Measurements from ENCODE around the gene PCNX4. TPM values are rescaled to one million over a fixed set of nuclear protein-coding genes. Genes with fewer than 3 reads are reported as not detected.

The PCNX4 gene
- total RNA-seq, 2 experiments from 2014 or later = 26.3 to 26.9 TPM

- Mint-ChIP-seq H3K27me3 (peaks cover 3% of the 10 kb centered on the region), H3K4me1 (ENCODE audit: low read depth) (no peaks in the 10 kb centered on the region), H3K9me3 (peaks cover 11% of the 10 kb centered on the region), H3K4me3 (no peak overlapping the region), H3K27ac (no peak overlapping the region), H3K36me3 (no peaks in the 10 kb centered on the region)
- intact Hi-C loops (cut with micrococcal nuclease) = no loop called here
- no peak for DNase-seq
- ChIA-PET CTCF (no interaction called here), POLR2A (interaction anchor here (1.4 kb wide), 1 partner anchor 9 kb away, joined by 3 read pairs; no protein-coding TSS in a partner anchor)
Measured at GRCh38 chr14:60175255-60175902, 83.7 kb downstream of the PCNX4 start.

GRCh38 chr14:60178164-60178563 lies 86.4 kb downstream of the PCNX4 start:
- H3K36me3 Mint-ChIP-seq = peaks cover 1% of the 10 kb centered on the region
- H3K27ac Mint-ChIP-seq = no peak overlapping the region
- H3K4me1 Mint-ChIP-seq (ENCODE audit: low read depth) = peaks cover 1% of the 10 kb centered on the region
- ChIA-PET POLR2A (no interaction called here), CTCF (no interaction called here)
- H3K9me3 Mint-ChIP-seq = peaks cover 14% of the 10 kb centered on the region
- H3K4me3 Mint-ChIP-seq = no peak overlapping the region
- intact Hi-C loops (cut with micrococcal nuclease) = no loop called here
- DNase-seq = no peak
- H3K27me3 Mint-ChIP-seq = peaks cover 3% of the 10 kb centered on the region

- Mint-ChIP-seq H3K27me3 (peaks cover 3% of the 10 kb centered on the region), H3K9me3 (peaks cover 14% of the 10 kb centered on the region), H3K36me3 (peaks cover 1% of the 10 kb centered on the region), H3K4me1 (ENCODE audit: low read depth) (peaks cover 8% of the 10 kb centered on the region), H3K27ac (no peak overlapping the region), H3K4me3 (no peak overlapping the region)
- intact Hi-C loops (cut with micrococcal nuclease) = no loop called here
- CTCF ChIA-PET = no interaction called here
- DNase-seq = no peak
- POLR2A ChIA-PET = no interaction called here
Measured at GRCh38 chr14:60178820-60179219, 87.1 kb downstream of the PCNX4 start.

- POLR2A ChIA-PET = no interaction called here
- Mint-ChIP-seq H3K27me3 (peaks cover 3% of the 10 kb centered on the region), H3K4me3 (no peak overlapping the region), H3K9me3 (peaks cover 14% of the 10 kb centered on the region), H3K36me3 (peaks cover 1% of the 10 kb centered on the region), H3K4me1 (ENCODE audit: low read depth) (peaks cover 14% of the 10 kb centered on the region), H3K27ac (no peak overlapping the region)
- CTCF ChIA-PET = interaction anchor here (10.7 kb wide), 1 partner anchor 214 kb away, joined by 265 read pairs; no protein-coding TSS in a partner anchor
- DNase-seq = no peak
- intact Hi-C loops (cut with micrococcal nuclease) = no loop called here
Measured at GRCh38 chr14:60179431-60179869, 87.7 kb downstream of the PCNX4 start.

GRCh38 chr14:60183138-60183537 lies 91.4 kb downstream of the PCNX4 start:
- Mint-ChIP-seq H3K4me1 (ENCODE audit: low read depth) (peaks cover 17% of the 10 kb centered on the region), H3K36me3 (peaks cover 1% of the 10 kb centered on the region), H3K27ac (peak overlapping the region; percentile 85), H3K4me3 (no peak overlapping the region), H3K9me3 (peaks cover 12% of the 10 kb centered on the region), H3K27me3 (no peaks in the 10 kb centered on the region)
- CTCF ChIA-PET = interaction anchor here (0.8 to 10.7 kb wide), 19 partner anchors 11 to 676 kb away, joined by 3 to 265 read pairs (median 7); partner anchors contain the start of genes CCDC175 and DHRS7
- DNase-seq = no peak
- POLR2A ChIA-PET = interaction anchor here (0.8 to 1.4 kb wide), 4 partner anchors 17 to 90 kb away, joined by 3 read pairs; partner anchors contain the start of gene DHRS7
- intact Hi-C loops (cut with micrococcal nuclease) = loop anchor here (10.0 kb wide), 1 partner anchor 608 kb away; the partner anchor contains the start of gene CCDC175

- CTCF ChIA-PET = interaction anchor here (0.6 to 10.7 kb wide), 25 partner anchors 12 to 676 kb away, joined by 3 to 265 read pairs (median 5); partner anchors contain the start of genes CCDC175, DHRS7 and PPM1A
Measured at GRCh38 chr14:60183741-60184140, 92.0 kb downstream of the PCNX4 start.

GRCh38 chr14:60184146-60184904 lies 92.6 kb downstream of the PCNX4 start:
- peaks cover 17% of the 10 kb centered on the region for H3K4me1 Mint-ChIP-seq (ENCODE audit: low read depth)
- intact Hi-C loops (cut with micrococcal nuclease) = loop anchor here (1.0 to 10.0 kb wide), 9 partner anchors 19 to 1057 kb away; partner anchors contain the start of genes CCDC175, DHRS7 and PCNX4
- H3K27ac Mint-ChIP-seq = peak overlapping the region; percentile 85
- peak overlapping the region; percentile 58 for H3K4me3 Mint-ChIP-seq
- H3K27me3 Mint-ChIP-seq = no peaks in the 10 kb centered on the region
- ChIA-PET CTCF (interaction anchor here (0.6 to 10.7 kb wide), 31 partner anchors 13 to 734 kb away, joined by 3 to 265 read pairs (median 4); partner anchors contain the start of genes CCDC175, DHRS7 and PPM1A), POLR2A (interaction anchor here (1.0 to 1.4 kb wide), 3 partner anchors 64 to 220 kb away, joined by 3 read pairs; no protein-coding TSS in a partner anchor)
- no peak for DNase-seq
- peaks cover 1% of the 10 kb centered on the region for H3K36me3 Mint-ChIP-seq
- H3K9me3 Mint-ChIP-seq = peaks cover 10% of the 10 kb centered on the region

More at GRCh38 chr14:60183741-60184140, 92.0 kb downstream of the PCNX4 start:
- peak overlapping the region; percentile 58 for H3K4me3 Mint-ChIP-seq
- no peak for DNase-seq
- H3K27ac Mint-ChIP-seq = peak overlapping the region; percentile 85
- H3K4me1 Mint-ChIP-seq (ENCODE audit: low read depth) = peaks cover 17% of the 10 kb centered on the region
- H3K9me3 Mint-ChIP-seq = peaks cover 11% of the 10 kb centered on the region
- H3K27me3 Mint-ChIP-seq = no peaks in the 10 kb centered on the region
- intact Hi-C loops (cut with micrococcal nuclease) = loop anchor here (1.0 to 10.0 kb wide), 9 partner anchors 18 to 1056 kb away; partner anchors contain the start of genes CCDC175, DHRS7 and PCNX4
- POLR2A ChIA-PET = interaction anchor here (1.0 to 1.4 kb wide), 4 partner anchors 17 to 219 kb away, joined by 3 read pairs; no protein-coding TSS in a partner anchor
- H3K36me3 Mint-ChIP-seq = peaks cover 1% of the 10 kb centered on the region

GRCh38 chr14:60184905-60185555 lies 93.3 kb downstream of the PCNX4 start:
- no peak overlapping the region for H3K4me3 Mint-ChIP-seq
- no peak overlapping the region for H3K27ac Mint-ChIP-seq
- CTCF ChIA-PET = interaction anchor here (0.8 to 10.7 kb wide), 17 partner anchors 18 to 735 kb away, joined by 3 to 265 read pairs (median 8); partner anchors contain the start of genes CCDC175 and DHRS7
- peaks cover 17% of the 10 kb centered on the region for H3K4me1 Mint-ChIP-seq (ENCODE audit: low read depth)
- H3K27me3 Mint-ChIP-seq = no peaks in the 10 kb centered on the region
- DNase-seq = no peak
- peaks cover 1% of the 10 kb centered on the region for H3K36me3 Mint-ChIP-seq
- H3K9me3 Mint-ChIP-seq = peaks cover 4% of the 10 kb centered on the region
- intact Hi-C loops (cut with micrococcal nuclease) = loop anchor here (1.0 to 10.0 kb wide), 9 partner anchors 20 to 1058 kb away; partner anchors contain the start of genes CCDC175, DHRS7 and PCNX4
- POLR2A ChIA-PET = interaction anchor here (1.3 kb wide), 1 partner anchor 64 kb away, joined by 4 read pairs; the partner anchor contains the start of gene PPM1A

- peaks cover 3% of the 10 kb centered on the region for H3K27me3 Mint-ChIP-seq
- CTCF ChIA-PET = interaction anchor here (2.6 to 10.7 kb wide), 2 partner anchors 22 to 223 kb away, joined by 9 to 265 read pairs; partner anchors contain the start of gene DHRS7
- peaks cover 16% of the 10 kb centered on the region for H3K4me1 Mint-ChIP-seq (ENCODE audit: low read depth)
- H3K9me3 Mint-ChIP-seq = no peaks in the 10 kb centered on the region
- H3K27ac Mint-ChIP-seq = no peak overlapping the region
- POLR2A ChIA-PET = no interaction called here
- H3K36me3 Mint-ChIP-seq = no peaks in the 10 kb centered on the region
- intact Hi-C loops (cut with micrococcal nuclease) = loop anchor here (10.0 kb wide), 1 partner anchor 613 kb away; the partner anchor contains the start of gene CCDC175
- DNase-seq = no peak
- no peak overlapping the region for H3K4me3 Mint-ChIP-seq
Measured at GRCh38 chr14:60188115-60188514, 96.4 kb downstream of the PCNX4 start.

GRCh38 chr14:60188696-60189095 lies 97.0 kb downstream of the PCNX4 start:
- Mint-ChIP-seq H3K27ac (no peak overlapping the region), H3K36me3 (no peaks in the 10 kb centered on the region), H3K4me3 (no peak overlapping the region), H3K27me3 (peaks cover 3% of the 10 kb centered on the region), H3K4me1 (ENCODE audit: low read depth) (peaks cover 10% of the 10 kb centered on the region), H3K9me3 (no peaks in the 10 kb centered on the region)
- POLR2A ChIA-PET = no interaction called here
- intact Hi-C loops (cut with micrococcal nuclease) = loop anchor here (10.0 kb wide), 1 partner anchor 614 kb away; the partner anchor contains the start of gene CCDC175
- CTCF ChIA-PET = interaction anchor here (2.6 to 10.7 kb wide), 2 partner anchors 23 to 224 kb away, joined by 9 to 265 read pairs; partner anchors contain the start of gene DHRS7
- DNase-seq = no peak
